ENCODE measurements around the gene RNF150.
"Not testable (repeated sequence)": the region's sequence is repeated elsewhere in the genome, so short reads cannot be mapped to it uniquely, and the experiment has no call there.

The RNF150 gene

GRCh38 chr4:140813804-140814203, 319.5 kb downstream of the RNF150 start:
- no peak for DNase-seq (ENCODE audit: low read depth)

GRCh38 chr4:140812916-140813315, 320.4 kb downstream of the RNF150 start:
- no peak for DNase-seq (ENCODE audit: low read depth)

- no peak for DNase-seq (ENCODE audit: low read depth)
Measured at GRCh38 chr4:140811429-140811828, 321.8 kb downstream of the RNF150 start.

GRCh38 chr4:140810591-140811169, 322.6 kb downstream of the RNF150 start:
- DNase-seq (ENCODE audit: low read depth): not testable (repeated sequence)
